Measurements from ENCODE around the gene STAG3. TPM values are rescaled to one million over a fixed set of nuclear protein-coding genes. Genes with fewer than 3 reads are reported as not detected.

The STAG3 gene
- total RNA-seq, 1 experiment from 2014 or later: 3.1 TPM

GRCh38 chr7:100211342-100211780 is 33.6 kb downstream of the STAG3 start:
- Histone ChIP-seq H3K14ac (ENCODE audit: insufficient read depth, low read length) (no peak overlapping the region), H3K9ac (ENCODE audit: extremely low read depth, insufficient read length, low read length) (no peak overlapping the region), H3K56ac (ENCODE audit: insufficient read length, low read depth, low read length) (no peak overlapping the region), H3K79me2 (ENCODE audit: insufficient read depth, low read length) (no peaks in the 10 kb centered on the region), H3K27ac (ENCODE audit: insufficient read length, low read depth, low read length) (no peak overlapping the region), H3K4me1 (ENCODE audit: insufficient read depth, low read length) (no peaks in the 10 kb centered on the region), H3K27me3 (ENCODE audit: insufficient read depth, low read length) (peaks cover 3% of the 10 kb centered on the region; the same call in 1 of the 2 replicates), H3K23ac (ENCODE audit: insufficient read length, low read depth, low read length) (no peak overlapping the region), H3K4ac (ENCODE audit: low read depth, low read length) (no peak overlapping the region), H2BK20ac (ENCODE audit: low read depth, low read length, poor library complexity, severe bottlenecking) (no peak overlapping the region), H3K9me3 (ENCODE audit: control insufficient read depth, low read depth, low read length) (no peaks in the 10 kb centered on the region), H4K20me1 (ENCODE audit: control insufficient read depth, insufficient read depth, insufficient read length) (no peaks in the 10 kb centered on the region), H2AK5ac (ENCODE audit: insufficient read length, low read length) (no peak overlapping the region), H2BK15ac (ENCODE audit: low read depth, low read length) (no peak overlapping the region), H2BK12ac (ENCODE audit: insufficient read length, low read depth, low read length) (no peak overlapping the region), H3K23me2 (ENCODE audit: insufficient read length, low read depth, low read length, poor library complexity, severe bottlenecking) (no peaks in the 10 kb centered on the region), H2BK120ac (ENCODE audit: low read depth, low read length, poor library complexity, severe bottlenecking) (no peak overlapping the region), H3K18ac (ENCODE audit: insufficient read length, low read depth, low read length) (no peak overlapping the region), H3K4me2 (ENCODE audit: insufficient read depth, insufficient read length, low read length) (no peak overlapping the region), H2AFZ (ENCODE audit: low read length) (no peak overlapping the region), H4K8ac (replicated peaks; ENCODE audit: insufficient read length, low read depth, low read length) (no peak overlapping the region), H2BK5ac (ENCODE audit: insufficient read length, low read length) (no peak overlapping the region), H4K5ac (ENCODE audit: insufficient read length, low read depth, low read length) (no peak overlapping the region), H4K91ac (ENCODE audit: insufficient read length, low read depth, low read length) (no peak overlapping the region), H3K79me1 (ENCODE audit: insufficient read depth, low read depth, low read length, poor library complexity, severe bottlenecking) (no peaks in the 10 kb centered on the region), H3T11ph (ENCODE audit: low read length) (no peak overlapping the region)
- WGBS (ENCODE audit: extremely low coverage, insufficient read length, low lambda C conversion rate): no CpG with 5 or more reads among the region's 7 CpGs
- Mint-ChIP-seq H3K27ac (no peak overlapping the region), H3K36me3 (ENCODE audit: insufficient read depth in 1 of 3, low read depth in 3 of 3) (no peaks in the 10 kb centered on the region), H3K9me3 (no peaks in the 10 kb centered on the region), H3K27me3 (ENCODE audit: low read depth) (peaks cover 75% of the 10 kb centered on the region), H3K4me3 (no peak overlapping the region), H3K4me1 (peaks cover 10 to 29% of the 10 kb centered on the region in 2 experiments)
- TF ChIP-seq, protein P1, sequence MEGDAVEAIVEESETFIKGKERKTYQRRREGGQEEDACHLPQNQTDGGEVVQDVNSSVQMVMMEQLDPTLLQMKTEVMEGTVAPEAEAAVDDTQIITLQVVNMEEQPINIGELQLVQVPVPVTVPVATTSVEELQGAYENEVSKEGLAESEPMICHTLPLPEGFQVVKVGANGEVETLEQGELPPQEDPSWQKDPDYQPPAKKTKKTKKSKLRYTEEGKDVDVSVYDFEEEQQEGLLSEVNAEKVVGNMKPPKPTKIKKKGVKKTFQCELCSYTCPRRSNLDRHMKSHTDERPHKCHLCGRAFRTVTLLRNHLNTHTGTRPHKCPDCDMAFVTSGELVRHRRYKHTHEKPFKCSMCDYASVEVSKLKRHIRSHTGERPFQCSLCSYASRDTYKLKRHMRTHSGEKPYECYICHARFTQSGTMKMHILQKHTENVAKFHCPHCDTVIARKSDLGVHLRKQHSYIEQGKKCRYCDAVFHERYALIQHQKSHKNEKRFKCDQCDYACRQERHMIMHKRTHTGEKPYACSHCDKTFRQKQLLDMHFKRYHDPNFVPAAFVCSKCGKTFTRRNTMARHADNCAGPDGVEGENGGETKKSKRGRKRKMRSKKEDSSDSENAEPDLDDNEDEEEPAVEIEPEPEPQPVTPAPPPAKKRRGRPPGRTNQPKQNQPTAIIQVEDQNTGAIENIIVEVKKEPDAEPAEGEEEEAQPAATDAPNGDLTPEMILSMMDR (conservative IDR thresholded peaks at IDR 0.05): no peak
- DNase-seq: no peak

All from H9 (cell line).